ENCODE results near the gene HOXD13.

Gene HOXD13

DNA sequence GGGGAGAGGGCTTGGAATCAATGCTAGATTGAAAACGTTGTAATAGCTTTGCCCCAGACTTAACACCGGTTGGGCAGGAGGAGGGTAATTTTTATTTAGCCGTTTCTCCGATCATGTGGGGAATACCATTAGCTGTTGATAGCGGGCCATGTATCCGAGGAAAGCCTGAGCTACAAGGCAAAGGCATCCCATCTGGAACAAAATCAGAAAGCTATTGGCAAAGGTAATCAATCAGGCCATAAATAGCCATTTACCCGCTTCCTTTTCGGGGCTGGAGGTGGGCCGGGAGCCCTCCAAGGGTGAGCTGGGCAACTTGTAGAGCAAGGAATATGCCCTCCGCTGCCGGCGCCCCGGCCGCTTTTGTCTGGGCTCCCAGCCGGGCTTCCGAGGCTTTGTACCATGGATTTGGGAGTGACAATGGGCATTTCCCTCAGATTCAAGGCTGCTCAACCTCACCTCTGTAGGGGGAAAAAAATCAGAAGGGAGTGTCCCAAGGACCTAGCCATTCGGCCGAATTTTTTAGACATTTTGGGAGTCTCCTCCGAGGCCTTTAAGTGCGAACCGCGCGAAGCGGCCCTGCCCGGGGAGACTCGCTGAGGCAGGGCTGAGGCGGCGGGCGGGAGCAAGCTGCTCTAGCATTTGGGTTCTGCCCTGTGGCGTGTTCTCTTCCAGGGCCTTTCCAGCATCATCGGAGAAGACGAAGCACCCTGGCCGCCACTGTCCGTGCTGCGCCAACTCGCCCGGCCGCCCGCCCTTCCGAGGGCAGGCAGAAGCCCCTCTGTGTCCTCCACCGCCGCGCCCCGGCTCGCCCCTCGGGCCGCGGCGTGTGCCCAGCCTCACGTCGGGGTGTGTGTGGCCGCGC, 28.9 kb downstream of the HOXD13 start:
- DNase-seq (ENCODE audit: low read depth in 2 of 2) = no peak

DNA sequence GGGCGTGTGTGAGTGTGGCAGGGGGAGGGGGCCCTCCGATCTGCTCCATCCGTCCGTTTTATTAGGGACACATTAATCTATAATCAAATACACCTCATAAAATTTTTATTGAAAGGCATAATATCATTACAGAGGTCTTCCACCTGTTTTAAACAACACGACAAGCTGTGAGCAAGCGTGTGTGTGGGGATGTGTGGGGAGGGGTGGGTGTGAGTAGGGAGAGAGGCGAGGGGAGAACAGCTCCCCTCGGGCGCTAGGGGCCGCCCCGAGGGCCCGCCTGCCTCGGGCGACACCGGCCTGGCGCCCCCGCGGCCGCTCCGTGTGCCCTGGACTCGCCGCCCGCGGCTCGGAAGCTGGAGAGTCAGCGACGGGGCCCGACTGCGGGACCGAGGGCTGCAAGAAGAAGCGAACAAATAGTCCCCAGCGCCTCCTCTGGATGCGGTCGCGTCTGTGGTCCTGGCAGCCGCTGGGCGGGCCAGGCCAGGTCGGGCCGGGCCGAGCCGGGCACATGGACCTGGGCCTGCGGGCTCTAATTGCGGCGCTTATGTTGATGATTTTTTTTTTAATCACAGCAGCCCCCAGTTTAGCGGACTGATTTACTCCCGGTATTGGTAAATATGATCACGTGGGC, 29.6 kb downstream of the HOXD13 start:
- DNase-seq (ENCODE audit: low read depth in 2 of 2) = no peak

DNA sequence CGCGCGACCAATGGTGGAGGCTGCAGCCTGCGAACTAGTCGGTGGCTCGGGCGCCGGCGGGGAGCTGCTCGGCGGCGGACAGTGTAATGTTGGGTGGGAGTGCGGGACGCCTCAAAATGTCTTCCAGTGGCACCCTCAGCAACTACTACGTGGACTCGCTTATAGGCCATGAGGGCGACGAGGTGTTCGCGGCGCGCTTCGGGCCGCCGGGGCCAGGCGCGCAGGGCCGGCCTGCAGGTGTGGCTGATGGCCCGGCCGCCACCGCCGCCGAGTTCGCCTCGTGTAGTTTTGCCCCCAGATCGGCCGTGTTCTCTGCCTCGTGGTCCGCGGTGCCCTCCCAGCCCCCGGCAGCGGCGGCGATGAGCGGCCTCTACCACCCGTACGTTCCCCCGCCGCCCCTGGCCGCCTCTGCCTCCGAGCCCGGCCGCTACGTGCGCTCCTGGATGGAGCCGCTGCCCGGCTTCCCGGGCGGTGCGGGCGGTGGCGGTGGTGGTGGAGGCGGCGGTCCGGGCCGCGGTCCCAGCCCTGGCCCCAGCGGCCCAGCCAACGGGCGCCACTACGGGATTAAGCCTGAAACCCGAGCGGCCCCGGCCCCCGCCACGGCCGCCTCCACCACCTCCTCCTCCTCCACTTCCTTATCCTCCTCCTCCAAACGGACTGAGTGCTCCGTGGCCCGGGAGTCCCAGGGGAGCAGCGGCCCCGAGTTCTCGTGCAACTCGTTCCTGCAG, 30.3 kb downstream of the HOXD13 start, which contains the start of gene HOXD9:
Gene HOXD9, plus strand, starts transcription at position 37 of the 728 bp plus-strand sequence. Its CDS starts 50 bp downstream, at position 87.
- DNase-seq (ENCODE audit: low read depth in 2 of 2) = no peak

DNA sequence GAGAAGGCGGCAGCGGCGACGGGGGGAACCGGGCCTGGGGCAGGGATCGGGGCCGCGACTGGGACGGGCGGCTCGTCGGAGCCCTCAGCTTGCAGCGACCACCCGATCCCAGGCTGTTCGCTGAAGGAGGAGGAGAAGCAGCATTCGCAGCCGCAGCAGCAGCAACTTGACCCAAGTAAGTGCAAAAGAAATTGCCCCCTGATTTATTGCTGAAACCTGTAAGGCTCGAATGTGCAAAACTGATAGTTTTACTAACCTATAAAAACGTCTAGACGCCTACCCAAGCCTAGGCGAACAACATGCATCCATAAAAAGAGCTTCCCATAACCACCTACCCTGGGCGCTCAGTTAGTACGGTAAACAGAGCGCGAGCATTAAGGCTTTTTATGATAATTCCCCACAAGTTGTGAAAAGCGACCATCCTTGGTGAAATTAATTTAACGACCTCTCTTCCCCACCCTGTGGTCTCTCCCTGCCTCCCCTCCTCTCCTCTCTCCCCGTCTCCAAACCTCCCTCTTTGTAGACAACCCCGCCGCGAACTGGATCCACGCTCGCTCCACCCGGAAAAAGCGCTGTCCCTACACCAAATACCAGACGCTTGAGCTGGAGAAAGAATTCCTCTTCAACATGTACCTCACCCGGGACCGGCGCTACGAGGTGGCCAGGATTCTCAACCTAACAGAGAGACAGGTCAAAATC, 31.0 kb downstream of the HOXD13 start:
- DNase-seq (ENCODE audit: low read depth in 2 of 2) = no peak

DNA sequence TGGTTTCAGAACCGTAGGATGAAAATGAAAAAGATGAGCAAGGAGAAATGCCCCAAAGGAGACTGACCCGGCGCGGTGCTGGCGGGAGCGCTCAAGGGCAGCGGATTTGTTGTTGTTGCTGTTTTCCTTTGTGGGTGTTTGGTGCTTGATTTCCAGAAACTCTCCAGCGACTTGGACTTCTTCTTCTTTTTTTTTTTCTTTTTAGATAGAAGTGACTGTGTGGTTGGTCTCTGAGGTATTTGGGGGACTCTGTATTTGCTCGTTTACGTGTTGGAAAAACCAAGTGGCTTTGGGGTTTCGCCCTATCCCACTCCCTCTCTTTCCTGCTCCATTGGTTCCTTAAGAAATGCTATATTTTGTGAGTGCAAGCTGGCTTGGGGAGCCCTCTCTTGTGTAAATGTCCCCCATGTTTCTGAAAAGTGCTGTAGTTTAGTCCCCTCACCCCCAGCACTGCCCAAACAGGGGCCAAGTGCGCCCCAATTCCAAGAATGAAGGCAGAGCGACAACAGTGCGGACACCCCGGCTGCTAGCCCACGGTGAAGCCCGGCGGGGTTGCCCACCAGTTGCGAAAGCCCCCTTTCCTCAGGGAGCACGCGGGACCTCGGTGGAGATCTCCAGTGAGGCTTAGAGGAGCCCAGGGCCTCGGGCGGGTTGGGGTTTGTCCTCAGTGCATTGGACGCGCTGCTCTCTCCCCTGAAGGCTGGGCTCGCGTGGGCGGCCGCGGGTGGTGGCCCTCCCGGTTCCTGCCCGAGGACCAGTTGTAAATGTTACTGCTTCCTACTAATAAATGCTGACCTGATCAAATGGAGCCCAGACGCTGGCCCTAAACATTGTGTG, 31.8 kb downstream of the HOXD13 start:
- no peak for DNase-seq (ENCODE audit: low read depth in 2 of 2)

DNA sequence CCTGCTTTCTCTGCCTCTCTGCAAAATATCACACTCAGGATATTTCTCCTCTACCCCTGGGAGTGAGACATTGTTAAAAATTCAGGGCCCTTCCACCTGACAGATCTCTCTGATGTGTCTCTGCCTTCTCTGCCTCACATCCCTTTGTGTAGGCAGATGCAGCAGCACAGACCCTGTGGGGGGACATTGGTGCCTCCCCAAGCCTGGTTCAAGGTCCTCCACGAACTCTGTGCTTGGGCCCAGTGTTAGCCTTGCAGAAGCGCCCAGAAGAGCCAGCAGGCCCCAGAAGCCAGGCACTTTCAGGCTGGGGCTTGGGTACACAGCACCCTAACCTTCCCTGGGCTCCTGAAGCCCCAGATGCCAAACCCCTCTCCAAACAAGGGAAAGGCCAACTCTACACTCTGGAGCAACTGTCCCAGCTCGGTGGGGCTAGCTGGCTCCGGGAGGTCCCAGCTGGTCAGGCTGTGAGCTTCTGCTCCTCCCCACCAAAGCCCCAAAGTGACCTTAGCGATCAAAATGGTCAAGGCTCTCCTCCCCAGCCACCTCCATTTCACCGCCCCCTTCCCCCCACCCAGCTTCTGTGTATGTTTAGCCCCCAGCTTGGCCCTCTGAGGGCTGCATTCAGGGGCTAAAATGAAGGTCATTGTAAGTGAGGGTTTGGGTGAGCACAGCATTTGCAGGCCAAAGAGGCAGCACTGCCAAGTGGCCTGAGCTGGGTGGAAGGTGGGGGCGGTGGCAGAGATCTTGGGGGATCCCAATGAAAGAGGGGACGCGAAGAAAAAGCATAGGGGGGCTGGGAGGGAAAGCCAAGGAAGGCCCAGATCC, 32.6 kb downstream of the HOXD13 start:
- DNase-seq (ENCODE audit: low read depth in 2 of 2) = no peak

DNA sequence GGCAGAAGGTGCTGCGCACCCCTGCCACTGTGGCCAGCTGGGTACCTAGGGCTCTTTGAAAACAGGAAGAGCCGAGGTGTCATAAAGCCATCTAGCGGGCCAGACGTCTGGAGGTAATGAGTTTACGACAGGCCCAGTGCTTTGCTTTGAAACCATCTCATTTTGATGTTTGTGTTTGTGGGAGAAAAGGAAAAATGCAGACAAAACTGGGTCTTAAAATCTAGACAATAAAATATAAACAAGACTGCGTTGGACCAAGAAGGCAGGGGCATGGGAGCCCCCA, 33.2 kb downstream of the HOXD13 start:
- no peak for DNase-seq (ENCODE audit: low read depth in 2 of 2)

DNA sequence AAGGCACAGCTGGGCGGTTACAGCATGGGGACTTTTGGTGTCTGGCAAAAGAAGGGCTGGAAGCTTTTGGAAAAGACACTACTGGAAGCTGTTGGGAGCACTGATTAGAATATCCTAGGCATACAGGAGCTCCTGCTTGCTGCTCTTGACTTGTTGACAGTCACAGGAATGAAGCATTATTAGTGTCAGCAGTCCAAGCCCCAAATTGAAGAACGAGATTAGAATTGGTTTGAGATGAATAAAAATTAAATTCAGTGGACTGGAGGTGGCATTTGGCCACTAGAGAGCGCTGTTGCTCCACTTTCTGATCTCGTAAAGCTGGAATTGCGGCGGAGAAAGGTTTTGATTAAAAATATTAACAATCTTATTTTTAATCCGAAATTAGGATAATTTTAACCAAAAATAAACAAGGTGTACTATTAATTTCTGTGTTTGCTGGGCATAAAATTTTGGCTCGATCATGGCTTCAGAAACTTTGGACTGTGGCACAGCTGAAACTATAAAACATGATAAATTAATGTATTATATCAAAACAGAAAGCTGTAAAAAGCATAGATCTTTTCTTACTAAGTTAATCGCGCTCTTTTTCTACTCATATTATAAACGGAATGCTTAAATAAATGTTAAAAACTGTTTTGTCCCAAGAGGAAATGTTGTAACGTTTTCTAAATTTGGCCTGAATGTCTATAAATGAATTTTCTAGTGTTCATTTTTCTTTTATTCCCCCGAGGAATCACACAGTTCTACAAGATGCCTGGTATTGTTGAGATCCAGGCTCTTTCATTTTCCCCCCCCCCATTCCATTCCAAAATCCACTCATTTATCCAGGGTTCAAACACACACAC, 34.6 kb downstream of the HOXD13 start:
- peak; percentile 50 to 60 for DNase-seq (ENCODE audit: low read depth in 2 of 2)

DNA sequence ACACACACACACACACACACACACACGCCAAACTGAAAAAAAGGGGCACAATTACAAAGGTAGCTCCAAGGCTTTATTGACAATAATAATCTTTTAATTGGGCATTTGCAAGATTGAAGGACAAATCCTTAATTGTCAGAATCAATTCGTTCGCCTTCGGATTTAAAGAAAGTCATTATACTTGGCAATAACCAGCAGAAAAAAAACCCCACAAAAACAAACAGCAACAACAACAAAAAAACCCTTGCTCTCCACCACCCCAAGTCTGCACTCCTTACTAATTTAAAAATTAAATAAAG, 35.2 kb downstream of the HOXD13 start:
- DNase-seq (ENCODE audit: low read depth in 2 of 2) = no peak

DNA sequence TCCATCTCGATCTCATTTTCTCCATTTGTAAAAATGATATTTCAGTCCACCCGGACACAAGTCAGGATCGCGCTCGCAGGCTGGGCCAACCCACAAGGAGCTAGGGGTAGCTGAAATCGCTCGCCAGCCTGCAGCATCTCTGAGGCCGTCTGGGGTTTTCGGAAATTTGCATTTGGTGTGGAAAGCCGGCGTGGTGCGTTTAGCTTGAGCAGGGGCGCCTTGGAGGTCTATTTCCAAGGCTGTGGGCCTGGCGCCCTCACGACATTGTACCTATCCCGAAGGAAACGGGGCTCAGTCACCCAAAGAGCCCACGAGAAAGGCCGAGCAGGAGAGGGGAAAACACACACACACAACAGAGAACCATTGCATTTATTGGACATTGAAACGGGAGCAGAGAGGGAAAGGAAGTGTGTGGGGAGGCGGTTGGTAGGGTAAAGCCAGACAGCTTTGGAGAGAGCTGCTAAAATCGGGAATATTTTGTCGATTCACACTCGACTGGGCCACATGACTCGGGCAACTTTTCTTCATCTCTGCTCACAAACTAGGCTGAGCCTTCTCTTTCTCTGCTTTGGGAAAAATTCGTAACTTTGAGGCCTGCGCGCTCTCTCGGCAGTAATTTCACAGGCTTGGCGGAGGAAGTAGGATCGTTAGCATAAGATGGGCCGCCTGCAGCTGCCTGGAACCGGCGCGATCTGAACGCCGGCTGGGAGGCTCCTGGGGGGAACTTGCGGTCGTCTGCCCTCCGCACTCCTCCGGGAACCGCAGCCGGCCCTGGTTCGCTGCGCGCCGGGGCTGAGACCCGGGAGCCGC, 35.9 kb downstream of the HOXD13 start:
- DNase-seq (ENCODE audit: low read depth in 2 of 2) = no peak

DNA sequence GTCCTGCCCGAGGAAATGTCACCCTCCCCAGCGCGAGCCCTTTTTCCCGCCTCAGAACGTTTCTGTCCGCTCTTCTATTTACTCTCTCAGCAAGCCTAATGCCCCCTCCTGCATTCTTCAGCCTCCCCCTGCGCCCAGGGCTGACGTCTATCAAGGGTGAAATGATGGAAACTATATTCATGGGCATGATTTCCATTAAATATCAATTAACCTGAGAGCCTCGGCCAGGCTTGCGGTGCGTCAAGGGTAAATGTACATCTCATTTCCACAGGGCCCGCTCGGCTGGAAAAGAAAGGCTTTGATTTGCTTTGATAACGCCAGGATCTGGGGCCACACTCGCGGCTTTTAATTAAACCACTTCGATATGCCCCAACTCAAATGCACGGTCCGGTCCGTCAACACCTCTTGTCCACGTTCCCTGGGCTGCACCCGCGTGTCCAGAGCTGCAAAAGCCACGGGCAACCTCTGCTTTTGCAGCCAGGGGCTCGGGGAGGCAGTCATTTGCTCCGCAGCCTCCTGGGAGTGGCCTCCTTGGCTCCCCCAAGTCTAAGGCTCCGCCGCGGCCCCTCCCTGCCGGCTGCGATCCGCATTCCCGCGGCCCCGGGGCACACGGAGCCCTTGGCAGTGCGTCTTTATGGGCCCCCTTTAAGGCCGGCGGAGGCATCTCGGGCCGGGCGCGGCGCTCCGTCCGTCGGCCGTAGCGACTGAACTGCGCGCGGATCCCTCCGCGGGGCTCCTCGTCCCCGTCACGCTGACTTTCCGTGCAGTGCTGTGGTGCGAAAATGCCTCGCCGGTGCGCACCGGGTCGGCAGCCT, 36.7 kb downstream of the HOXD13 start, which contains the start of gene HOXD8:
Gene HOXD8, plus strand, starts transcription at position 724 of the 815 bp plus-strand sequence. CDS start 662 bp downstream, outside the sequence.
- no peak for DNase-seq (ENCODE audit: low read depth in 2 of 2)

DNA sequence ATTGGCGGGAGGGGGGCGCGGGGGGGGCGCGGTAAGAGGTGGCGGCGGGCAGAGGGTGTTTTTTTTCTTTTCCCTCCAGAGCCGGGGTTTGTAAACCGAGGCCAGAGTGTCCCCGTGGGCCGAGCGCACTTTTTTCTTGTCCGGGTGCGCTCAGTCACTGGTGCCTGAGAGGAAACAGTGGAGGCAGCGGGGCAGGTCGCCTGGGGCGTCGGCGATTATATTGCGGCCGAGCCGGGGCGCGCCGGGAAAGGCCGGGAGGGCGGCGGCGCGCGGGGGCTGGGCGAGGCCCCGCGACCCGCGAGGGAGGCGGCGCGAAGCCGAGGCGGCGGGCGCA, 37.3 kb downstream of the HOXD13 start:
- DNase-seq (ENCODE audit: low read depth in 2 of 2) = no peak

DNA sequence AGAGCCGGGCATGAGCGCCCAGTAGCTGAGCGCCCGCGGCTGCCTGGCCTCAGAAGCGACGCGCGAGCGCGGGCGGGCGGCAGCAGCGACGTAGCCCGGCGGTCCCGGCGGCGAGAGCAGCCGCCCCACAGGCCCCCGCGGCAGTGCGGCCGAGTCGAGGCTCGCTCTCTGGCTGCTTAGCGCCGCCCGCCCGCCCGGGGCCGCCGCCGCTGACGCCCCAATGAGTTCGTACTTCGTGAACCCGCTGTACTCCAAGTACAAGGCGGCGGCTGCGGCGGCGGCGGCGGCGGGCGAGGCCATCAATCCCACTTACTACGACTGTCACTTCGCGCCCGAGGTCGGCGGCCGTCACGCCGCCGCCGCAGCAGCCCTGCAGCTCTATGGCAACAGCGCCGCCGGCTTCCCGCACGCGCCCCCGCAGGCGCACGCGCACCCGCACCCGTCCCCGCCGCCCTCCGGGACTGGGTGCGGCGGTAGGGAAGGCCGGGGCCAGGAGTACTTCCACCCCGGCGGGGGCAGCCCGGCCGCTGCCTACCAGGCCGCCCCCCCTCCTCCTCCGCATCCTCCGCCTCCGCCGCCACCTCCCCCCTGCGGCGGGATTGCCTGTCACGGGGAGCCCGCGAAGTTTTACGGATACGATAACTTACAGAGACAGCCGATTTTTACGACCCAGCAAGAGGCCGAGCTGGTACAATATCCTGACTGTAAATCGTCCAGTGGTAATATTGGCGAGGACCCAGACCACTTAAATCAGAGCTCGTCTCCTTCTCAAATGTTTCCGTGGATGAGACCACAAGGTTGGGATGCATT, 37.8 kb downstream of the HOXD13 start:
- DNase-seq (ENCODE audit: low read depth in 2 of 2) = no peak

DNA sequence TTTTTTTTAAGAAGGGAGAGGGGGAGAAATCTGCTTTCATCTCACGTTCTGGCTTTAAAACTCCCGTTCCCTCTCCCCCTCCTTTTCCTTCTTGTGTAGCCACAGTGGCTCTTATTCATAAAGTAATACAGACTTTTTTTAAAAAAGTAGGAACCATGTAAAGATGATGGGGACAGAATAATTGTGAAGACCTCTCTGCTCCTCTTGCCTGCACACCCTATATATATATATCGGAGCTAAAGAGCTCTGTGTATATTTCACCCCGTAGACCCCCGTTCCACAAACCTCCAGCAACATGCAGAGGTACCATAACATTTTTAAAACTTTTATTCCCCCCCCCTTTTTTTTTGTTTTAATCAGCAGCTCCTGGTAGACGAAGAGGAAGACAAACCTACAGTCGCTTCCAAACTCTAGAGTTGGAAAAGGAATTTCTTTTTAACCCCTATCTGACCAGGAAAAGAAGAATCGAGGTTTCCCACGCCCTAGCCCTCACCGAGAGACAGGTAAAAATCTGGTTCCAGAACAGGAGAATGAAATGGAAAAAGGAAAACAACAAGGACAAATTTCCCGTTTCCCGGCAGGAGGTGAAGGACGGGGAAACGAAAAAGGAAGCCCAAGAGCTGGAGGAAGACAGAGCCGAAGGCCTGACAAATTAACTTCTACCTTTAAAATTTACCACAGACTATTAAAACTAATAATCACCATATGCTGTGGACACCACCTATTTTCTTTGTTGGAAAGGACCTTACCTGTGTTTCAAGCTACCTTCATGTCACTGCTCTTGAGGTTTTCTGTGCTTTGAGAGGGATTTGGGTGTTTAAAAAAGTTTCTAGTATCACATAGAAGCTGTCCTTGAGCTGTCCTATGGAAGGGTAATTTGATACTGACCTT, 38.7 kb downstream of the HOXD13 start:
- DNase-seq (ENCODE audit: low read depth in 2 of 2) = no peak

DNA sequence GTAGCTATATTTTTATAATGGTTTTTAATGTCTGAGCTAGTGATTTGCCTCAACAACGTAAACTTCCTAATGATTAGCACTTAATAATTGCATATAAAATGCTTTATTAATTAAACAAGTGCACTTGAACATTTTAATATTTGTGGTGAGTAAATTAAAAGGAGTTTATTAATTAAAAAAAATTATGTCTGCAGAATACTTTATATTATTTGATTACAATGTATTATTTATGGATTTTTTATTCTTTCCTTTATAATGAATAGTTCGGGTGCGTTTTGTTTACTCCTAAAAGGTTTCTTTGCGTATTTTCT, 39.3 kb downstream of the HOXD13 start:
- no peak for DNase-seq (ENCODE audit: low read depth in 2 of 2)
